Neural cell (in vitro differentiated cells): ENCODE data around the gene STKLD1.

Experiments used
- EP300 ChIP-seq: fragments of 450-650 bp; conservative IDR thresholded peaks from 2 replicates; pipeline ENCODE4 v1.6.1; 2014; ENCODE audit warnings: antibody characterized with exemption, mild to moderate bottlenecking, moderate library complexity; ENCODE audit not compliant: poor library complexity, severe bottlenecking
- EZH2 ChIP-seq: fragments of 200-600, 300-800 bp; shearing (Covaris generic), sonication (generic); IDR thresholded peaks from 2 replicates; pipeline ENCODE4 v1.6.1; 2014; ENCODE audit warnings: antibody characterized with exemption, low read length, borderline replicate concordance, mild to moderate bottlenecking; ENCODE audit not compliant: insufficient read depth, poor library complexity, severe bottlenecking
- POLR2AphosphoS5 ChIP-seq: IDR thresholded peaks from 2 replicates; pipeline ENCODE4 v1.6.1; 2012
- RAD21 ChIP-seq: fragments of 450-650 bp; conservative IDR thresholded peaks from 2 replicates; pipeline ENCODE4 v1.6.1; 2014; ENCODE audit warnings: antibody characterized with exemption, mild to moderate bottlenecking, moderate library complexity
- SMC3 ChIP-seq: fragments of 450-650 bp; conservative IDR thresholded peaks from 2 replicates; pipeline ENCODE4 v1.6.1; 2014; ENCODE audit warnings: antibody characterized with exemption, mild to moderate bottlenecking, moderate library complexity; ENCODE audit not compliant: poor library complexity
- TAF1 ChIP-seq: IDR thresholded peaks from 2 replicates; pipeline ENCODE4 v1.6.1; 2012; ENCODE audit warnings: low read depth
- TF ChIP-seq, protein P1 (sequence below): fragments of 450-650 bp; IDR thresholded peaks from 2 replicates; pipeline ENCODE4 v1.5.1; 2014; ENCODE audit warnings: antibody characterized with exemption, mild to moderate bottlenecking, moderate library complexity; ENCODE audit not compliant: poor library complexity, severe bottlenecking
- TF ChIP-seq, protein P2 (sequence below): IDR thresholded peaks from 2 replicates; pipeline ENCODE4 v1.6.1; 2012; ENCODE audit warnings: borderline replicate concordance

DNA sequence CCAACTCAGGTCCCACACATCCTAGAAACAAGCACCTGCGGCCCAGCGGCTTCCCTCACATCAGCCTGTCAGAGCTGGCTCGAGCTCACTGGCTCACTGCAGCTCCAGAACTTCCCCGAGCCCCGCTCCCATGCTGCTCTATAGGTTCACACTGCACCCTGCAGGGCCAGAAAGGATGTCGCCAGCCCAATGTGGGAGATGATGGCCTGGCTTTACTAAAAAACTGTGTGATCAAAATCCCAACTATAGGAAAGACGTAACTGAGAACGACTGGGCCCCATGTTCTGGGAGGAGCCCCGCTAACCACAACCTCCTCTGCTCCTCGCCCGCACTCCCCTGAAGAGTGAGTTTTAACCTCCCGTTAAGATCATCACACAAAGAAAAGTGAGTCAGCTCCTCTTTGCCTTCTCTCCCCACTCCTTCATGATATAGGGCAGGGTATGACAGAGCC lies 4.9 kb upstream of the STKLD1 start:
- TF ChIP-seq EZH2 (no peak), POLR2AphosphoS5 (no peak), SMC3 (no peak), EP300 (no peak), TAF1 (no peak), RAD21 (no peak)
- TF ChIP-seq, protein P1, sequence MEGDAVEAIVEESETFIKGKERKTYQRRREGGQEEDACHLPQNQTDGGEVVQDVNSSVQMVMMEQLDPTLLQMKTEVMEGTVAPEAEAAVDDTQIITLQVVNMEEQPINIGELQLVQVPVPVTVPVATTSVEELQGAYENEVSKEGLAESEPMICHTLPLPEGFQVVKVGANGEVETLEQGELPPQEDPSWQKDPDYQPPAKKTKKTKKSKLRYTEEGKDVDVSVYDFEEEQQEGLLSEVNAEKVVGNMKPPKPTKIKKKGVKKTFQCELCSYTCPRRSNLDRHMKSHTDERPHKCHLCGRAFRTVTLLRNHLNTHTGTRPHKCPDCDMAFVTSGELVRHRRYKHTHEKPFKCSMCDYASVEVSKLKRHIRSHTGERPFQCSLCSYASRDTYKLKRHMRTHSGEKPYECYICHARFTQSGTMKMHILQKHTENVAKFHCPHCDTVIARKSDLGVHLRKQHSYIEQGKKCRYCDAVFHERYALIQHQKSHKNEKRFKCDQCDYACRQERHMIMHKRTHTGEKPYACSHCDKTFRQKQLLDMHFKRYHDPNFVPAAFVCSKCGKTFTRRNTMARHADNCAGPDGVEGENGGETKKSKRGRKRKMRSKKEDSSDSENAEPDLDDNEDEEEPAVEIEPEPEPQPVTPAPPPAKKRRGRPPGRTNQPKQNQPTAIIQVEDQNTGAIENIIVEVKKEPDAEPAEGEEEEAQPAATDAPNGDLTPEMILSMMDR, result no peak
- TF ChIP-seq, protein P2, sequence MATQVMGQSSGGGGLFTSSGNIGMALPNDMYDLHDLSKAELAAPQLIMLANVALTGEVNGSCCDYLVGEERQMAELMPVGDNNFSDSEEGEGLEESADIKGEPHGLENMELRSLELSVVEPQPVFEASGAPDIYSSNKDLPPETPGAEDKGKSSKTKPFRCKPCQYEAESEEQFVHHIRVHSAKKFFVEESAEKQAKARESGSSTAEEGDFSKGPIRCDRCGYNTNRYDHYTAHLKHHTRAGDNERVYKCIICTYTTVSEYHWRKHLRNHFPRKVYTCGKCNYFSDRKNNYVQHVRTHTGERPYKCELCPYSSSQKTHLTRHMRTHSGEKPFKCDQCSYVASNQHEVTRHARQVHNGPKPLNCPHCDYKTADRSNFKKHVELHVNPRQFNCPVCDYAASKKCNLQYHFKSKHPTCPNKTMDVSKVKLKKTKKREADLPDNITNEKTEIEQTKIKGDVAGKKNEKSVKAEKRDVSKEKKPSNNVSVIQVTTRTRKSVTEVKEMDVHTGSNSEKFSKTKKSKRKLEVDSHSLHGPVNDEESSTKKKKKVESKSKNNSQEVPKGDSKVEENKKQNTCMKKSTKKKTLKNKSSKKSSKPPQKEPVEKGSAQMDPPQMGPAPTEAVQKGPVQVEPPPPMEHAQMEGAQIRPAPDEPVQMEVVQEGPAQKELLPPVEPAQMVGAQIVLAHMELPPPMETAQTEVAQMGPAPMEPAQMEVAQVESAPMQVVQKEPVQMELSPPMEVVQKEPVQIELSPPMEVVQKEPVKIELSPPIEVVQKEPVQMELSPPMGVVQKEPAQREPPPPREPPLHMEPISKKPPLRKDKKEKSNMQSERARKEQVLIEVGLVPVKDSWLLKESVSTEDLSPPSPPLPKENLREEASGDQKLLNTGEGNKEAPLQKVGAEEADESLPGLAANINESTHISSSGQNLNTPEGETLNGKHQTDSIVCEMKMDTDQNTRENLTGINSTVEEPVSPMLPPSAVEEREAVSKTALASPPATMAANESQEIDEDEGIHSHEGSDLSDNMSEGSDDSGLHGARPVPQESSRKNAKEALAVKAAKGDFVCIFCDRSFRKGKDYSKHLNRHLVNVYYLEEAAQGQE, result no peak
